HG02610 (cell line): ENCODE data around the gene ADCY9.

ENCODE experiments used
- ATAC-seq: cut with Tn5 transposase; IDR thresholded peaks from one replicate; pipeline ENCODE4 v1.9.1; 2021; ENCODE audit warnings: mild to moderate bottlenecking, moderate library complexity; ENCODE audit not compliant: unreplicated experiment

Gene ADCY9

GRCh38 chr16:4123616-4124300 lies 7.5 kb upstream of the ADCY9 start:
- no peak for ATAC-seq

- no peak for ATAC-seq
Observed at GRCh38 chr16:4120176-4120575, 3.9 kb upstream of the ADCY9 start.

GRCh38 chr16:4117250-4117578 lies 972 bp upstream of the ADCY9 start:
- ATAC-seq: no peak

GRCh38 chr16:4115949-4116318 lies 308 bp downstream of the ADCY9 start:
- peak; percentile 8 for ATAC-seq

GRCh38 chr16:4115209-4115948 lies 863 bp downstream of the ADCY9 start:
- peak; percentile 17 for ATAC-seq

GRCh38 chr16:4114257-4115208 lies 1.7 kb downstream of the ADCY9 start:
- no peak for ATAC-seq

GRCh38 chr16:4113358-4114256 lies 2.6 kb downstream of the ADCY9 start:
- ATAC-seq: no peak

- ATAC-seq: no peak
Observed at GRCh38 chr16:4111748-4112696, 4.2 kb downstream of the ADCY9 start.

GRCh38 chr16:4110680-4111079 lies 5.6 kb downstream of the ADCY9 start:
- no peak for ATAC-seq

GRCh38 chr16:4110065-4110464 lies 6.2 kb downstream of the ADCY9 start:
- no peak for ATAC-seq

GRCh38 chr16:4109250-4109736 lies 6.9 kb downstream of the ADCY9 start:
- no peak for ATAC-seq

GRCh38 chr16:4106516-4106915 lies 9.7 kb downstream of the ADCY9 start:
- no peak for ATAC-seq

GRCh38 chr16:4105848-4106247 lies 10.4 kb downstream of the ADCY9 start:
- ATAC-seq: no peak

- no peak for ATAC-seq
Observed at GRCh38 chr16:4103745-4104144, 12.5 kb downstream of the ADCY9 start.

- ATAC-seq: no peak
Observed at GRCh38 chr16:4101421-4102219, 14.6 kb downstream of the ADCY9 start.

- no peak for ATAC-seq
Observed at GRCh38 chr16:4098501-4098900, 17.7 kb downstream of the ADCY9 start.

GRCh38 chr16:4097826-4098240 lies 18.4 kb downstream of the ADCY9 start:
- ATAC-seq: no peak

- no peak for ATAC-seq
Observed at GRCh38 chr16:4096509-4096908, 19.7 kb downstream of the ADCY9 start.
